Thoracic aorta (tissue), 2 donors: ENCODE data around the gene PCDH1. TPM values are rescaled to one million over a fixed set of nuclear protein-coding genes. Genes with fewer than 3 reads are reported as not detected.

Experiments used
- ATAC-seq: fragments of 150-250 bp; one replicate; pipeline ENCODE4 v1.8.0; 2017; ENCODE audit warnings: low read depth; ENCODE audit not compliant: insufficient number of reproducible peaks, low FRiP score
- DNase-seq: peaks from one replicate; pipeline ENCODE4 v3.0.0-alpha.2; 2020; ENCODE audit warnings: low spot score
- H3K27ac ChIP-seq, 2 donors: fragments of 200-600 bp; sonication (generic); 1 replicate in 1 of 2; 2 replicates in 1 of 2; pipeline ENCODE4 v1.5.1; 2016; ENCODE audit warnings: mild to moderate bottlenecking in 2 of 2, moderate library complexity in 2 of 2
- H3K27me3 ChIP-seq: fragments of 200-600 bp; sonication (generic); replicated peaks from 2 replicates; pipeline ENCODE4 v1.6.0; 2016; ENCODE audit warnings: mild to moderate bottlenecking; ENCODE audit not compliant: insufficient read depth
- H3K36me3 ChIP-seq: fragments of 200-600 bp; sonication (generic); one replicate; pipeline ENCODE4 v1.5.1; 2016
- H3K4me1 ChIP-seq, 2 donors: fragments of 200-600 bp; sonication (generic); 1 replicate in 1 of 2; 2 replicates in 1 of 2; pipeline versions ENCODE4 v1.5.1 to v1.6.0; 2016; ENCODE audit warnings: low read depth in 2 of 2, mild to moderate bottlenecking in 1 of 2; ENCODE audit not compliant: control insufficient read depth in 1 of 2
- H3K4me3 ChIP-seq: fragments of 200-600 bp; sonication (generic); 2 replicates; pipeline ENCODE4 v1.5.1; 2016; ENCODE audit warnings: mild to moderate bottlenecking
- H3K9me3 ChIP-seq: fragments of 200-600 bp; sonication (generic); 2 replicates; pipeline ENCODE4 v1.5.1; 2016
- CTCF ChIP-seq: fragments of 200-600 bp; sonication (generic); IDR thresholded peaks from one replicate; pipeline ENCODE4 v1.5.1; 2019; ENCODE audit warnings: antibody characterized with exemption
- total RNA-seq, 2 donors: library from RNA; depleted of rRNA; stranded (reverse); fragments of >200 nt; gene quantifications; one replicate each; pipeline versions ENCODE4 v1.1.0 to v1.2.3, GENCODE V29; 2016

Gene PCDH1
- total RNA-seq, 2 donors from 2014 or later, result 24.6 to 43.4 TPM

DNA sequence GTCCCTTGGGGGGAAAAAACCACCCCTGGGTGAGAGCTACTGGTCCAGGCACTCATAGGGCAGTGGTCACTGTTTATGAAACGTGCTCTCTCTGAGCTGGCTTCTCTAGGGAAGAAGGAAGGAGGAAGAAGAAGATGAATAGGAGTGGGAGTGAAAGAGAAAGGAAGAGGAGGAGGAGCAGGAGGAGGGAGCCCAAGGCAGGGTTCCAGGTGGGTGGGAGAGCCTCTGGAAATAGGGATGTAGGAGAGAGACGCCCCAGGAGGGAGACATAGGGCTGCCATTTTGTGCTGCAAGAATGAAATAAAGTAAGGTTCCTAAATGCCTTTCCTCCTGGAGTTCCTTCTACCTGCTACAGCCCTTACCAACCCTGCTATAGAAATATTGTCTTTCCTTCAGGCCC lies 65.7 kb downstream of the PCDH1 start:
- DNase-seq (no peak), ATAC-seq (no peak)
- Histone ChIP-seq H3K36me3 (no peaks in the 10 kb centered on the region), H3K27me3 (no peaks in the 10 kb centered on the region), H3K9me3 (no peaks in the 10 kb centered on the region), H3K27ac (no peak overlapping the region), H3K4me3 (no peak overlapping the region), H3K4me1 (peaks cover 2 to 6% of the 10 kb centered on the region in 2 donors)
- TF ChIP-seq CTCF, result no peak

GRCh38 chr5:141811287-141812155 lies 66.7 kb downstream of the PCDH1 start:
- Histone ChIP-seq H3K36me3 (no peaks in the 10 kb centered on the region), H3K4me1 (peaks cover 2 to 6% of the 10 kb centered on the region in 2 donors), H3K4me3 (peak overlapping the region; percentile 8), H3K9me3 (no peaks in the 10 kb centered on the region), H3K27me3 (no peaks in the 10 kb centered on the region), H3K27ac (no peak overlapping the region)
- ATAC-seq (no peak), DNase-seq (no peak)
- TF ChIP-seq CTCF, result peak; percentile 44

DNA sequence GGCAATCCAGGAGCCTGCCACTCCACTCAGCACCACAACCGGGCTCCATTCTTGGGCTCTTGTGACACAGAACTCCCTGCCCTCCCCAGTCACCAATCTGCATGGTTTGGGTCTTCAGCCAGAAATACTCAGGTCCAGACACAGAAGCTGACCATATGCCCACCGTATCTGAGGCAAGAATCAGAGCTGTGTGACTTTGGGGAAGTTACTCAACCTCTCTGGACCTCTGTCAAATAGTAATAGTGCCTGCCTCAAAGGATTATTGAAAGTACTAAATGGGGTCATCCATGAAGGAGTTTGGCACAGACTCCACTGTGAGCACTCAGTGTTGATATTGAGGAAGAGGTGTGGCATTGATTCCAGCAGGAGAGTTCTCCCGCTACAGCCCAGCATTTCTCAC lies 67.5 kb downstream of the PCDH1 start:
- TF ChIP-seq CTCF, result no peak
- H3K27me3 ChIP-seq, result no peaks in the 10 kb centered on the region

DNA sequence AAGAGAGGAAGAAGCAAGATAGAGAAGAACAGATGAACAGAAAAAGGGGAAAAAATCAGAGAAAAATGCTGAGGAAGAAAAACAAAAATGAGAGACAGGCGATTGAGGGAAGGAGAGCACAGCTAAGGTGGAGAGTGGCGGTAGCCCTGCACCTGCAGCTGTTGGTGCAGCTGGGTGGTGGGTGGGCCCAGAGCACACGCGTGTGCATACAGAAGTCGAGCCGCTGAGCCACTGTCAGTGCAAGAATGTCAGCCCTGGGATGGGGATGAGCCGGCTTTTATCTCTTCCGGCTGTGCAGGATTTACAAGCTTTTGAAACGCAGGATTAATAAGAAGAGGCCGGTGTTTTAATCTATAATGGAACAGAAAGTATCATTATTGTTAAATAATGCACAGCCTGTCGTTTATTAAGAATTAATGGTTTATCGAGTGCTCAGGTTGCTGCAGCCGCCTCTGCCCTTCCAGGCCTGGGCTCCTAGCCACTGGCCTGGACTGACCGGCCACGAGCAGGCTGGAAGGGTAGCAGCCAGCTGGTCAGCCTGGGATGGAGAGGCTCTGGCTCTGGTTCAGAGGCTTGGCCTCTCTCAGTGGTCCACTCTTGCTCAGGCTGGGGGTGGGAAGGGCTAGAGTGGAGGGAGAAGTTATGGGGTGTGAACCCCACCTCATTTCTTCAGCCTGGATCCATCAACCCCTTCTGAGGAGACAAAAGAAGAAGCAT lies 68.7 kb downstream of the PCDH1 start:
- ATAC-seq (no peak), DNase-seq (no peak)
- TF ChIP-seq CTCF, result no peak
- no peaks in the 10 kb centered on the region for H3K36me3 ChIP-seq
- H3K27me3 ChIP-seq, result no peaks in the 10 kb centered on the region
- no peak overlapping the region for H3K4me3 ChIP-seq
- no peaks in the 10 kb centered on the region for H3K9me3 ChIP-seq
- no peak overlapping the region for H3K27ac ChIP-seq
- peaks cover 2 to 6% of the 10 kb centered on the region in 2 donors for H3K4me1 ChIP-seq

More for the DNA sequence above, 67.5 kb downstream of the PCDH1 start:
- DNase-seq (no peak), ATAC-seq (no peak)
- H3K4me3 ChIP-seq, result no peak overlapping the region
- no peaks in the 10 kb centered on the region for H3K9me3 ChIP-seq
- H3K36me3 ChIP-seq, result no peaks in the 10 kb centered on the region
- peaks cover 2 to 6% of the 10 kb centered on the region in 2 donors for H3K4me1 ChIP-seq
- no peak overlapping the region for H3K27ac ChIP-seq

DNA sequence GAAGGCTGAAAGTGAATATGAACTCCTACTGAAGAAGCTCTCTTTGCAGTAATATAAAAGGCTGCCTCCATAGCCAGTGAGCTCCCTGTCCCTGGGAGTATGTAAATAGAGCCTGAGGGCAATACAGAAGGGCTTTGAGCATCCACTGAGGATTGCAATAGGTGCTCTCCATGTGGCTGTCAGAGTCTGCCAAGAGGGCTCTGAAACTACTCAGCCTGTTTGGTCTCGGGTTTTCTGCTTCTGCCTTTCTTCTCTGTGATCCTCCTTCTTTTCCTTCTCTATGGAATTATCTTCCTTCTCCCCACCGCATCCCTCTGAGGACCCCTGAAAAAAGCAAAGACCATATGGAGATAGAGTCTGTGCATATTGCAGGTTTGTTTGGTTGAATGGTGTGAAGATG lies 69.4 kb downstream of the PCDH1 start:
- H3K9me3 ChIP-seq, result no peaks in the 10 kb centered on the region
- DNase-seq (no peak), ATAC-seq (no peak)
- H3K27me3 ChIP-seq, result no peaks in the 10 kb centered on the region
- H3K4me3 ChIP-seq, result no peak overlapping the region
- H3K36me3 ChIP-seq, result no peaks in the 10 kb centered on the region
- H3K27ac ChIP-seq, result no peak overlapping the region
- H3K4me1 ChIP-seq, result peaks cover 2 to 6% of the 10 kb centered on the region in 2 donors
- no peak for TF ChIP-seq CTCF
